Lower lobe of right lung (tissue), 2 donors: ENCODE data around the gene ZNF470. TPM values are rescaled to one million over a fixed set of nuclear protein-coding genes. Genes with fewer than 3 reads are reported as not detected.

ENCODE experiments used
- ATAC-seq, 2 donors: fragments of 200-7000 bp; cut with Tn5 transposase; one replicate each; pipeline ENCODE4 v1.9.1; 2020 to 2022; ENCODE audit warnings: mild to moderate bottlenecking in 2 of 2, moderate library complexity in 2 of 2
- DNase-seq: peaks from one replicate; pipeline ENCODE4 v3.0.0-alpha.2; 2020
- H3K27ac ChIP-seq: fragments of 200-600 bp; one replicate; pipeline ENCODE4 v1.8.0; 2022
- H3K27me3 ChIP-seq: fragments of 200-600 bp; one replicate; pipeline ENCODE4 v1.8.0; 2022; ENCODE audit warnings: low read depth
- H3K36me3 ChIP-seq: fragments of 200-600 bp; one replicate; pipeline ENCODE4 v1.8.0; 2022; ENCODE audit warnings: mild to moderate bottlenecking
- H3K4me1 ChIP-seq: fragments of 200-600 bp; one replicate; pipeline ENCODE4 v1.8.0; 2022
- H3K4me3 ChIP-seq: fragments of 200-600 bp; one replicate; pipeline ENCODE4 v1.8.0; 2022; ENCODE audit warnings: mild to moderate bottlenecking
- H3K9me3 ChIP-seq: fragments of 200-600 bp; one replicate; pipeline ENCODE4 v1.8.0; 2022
- CTCF ChIP-seq: fragments of 200-600 bp; IDR thresholded peaks from one replicate; pipeline ENCODE4 v1.8.0; 2022; ENCODE audit warnings: antibody characterized with exemption, mild to moderate bottlenecking
- intact Hi-C: fragments of 100-400 bp; cut with DNase I; formaldehyde crosslinking; loops from one replicate; pipeline ENCODE4 v1.11.0; 2022
- total RNA-seq: library from RNA; stranded (reverse); fragmentation: NEBNext Ultra II Directional; extraction: Animal tissue kit (Norgen Biotek cat#: 25700); gene quantifications from one replicate; pipeline ENCODE4 v1.2.1, GENCODE V29; 2021
- donor health status: DM: no; HTN: yes; CAD: no; lungs with severe emphysema.

Gene ZNF470
- total RNA-seq, 1 donor from 2014 or later: 3.5 TPM

DNA sequence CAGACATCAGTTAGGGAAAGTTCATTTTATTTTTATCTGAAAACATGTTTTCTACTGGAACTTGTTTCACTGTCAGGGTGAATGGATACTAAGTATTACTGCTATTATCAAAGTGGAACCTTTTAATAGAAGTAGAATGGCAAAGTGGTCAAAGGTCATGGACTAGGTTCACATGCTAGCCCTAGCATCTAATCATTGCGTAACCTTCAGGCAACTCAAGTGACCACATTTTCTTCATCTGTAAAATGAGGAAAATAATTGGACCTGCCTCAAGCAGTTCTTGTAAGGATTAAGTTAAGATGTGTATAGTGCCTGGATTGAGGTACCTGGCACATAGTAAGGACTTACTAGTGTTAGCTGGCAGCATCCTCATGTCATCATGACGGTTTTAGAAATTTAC, 23.5 kb upstream of the ZNF470 start:
- Histone ChIP-seq H3K4me3 (no peak overlapping the region), H3K27ac (no peak overlapping the region), H3K9me3 (peaks cover 93% of the 10 kb centered on the region), H3K4me1 (peaks cover 12% of the 10 kb centered on the region), H3K36me3 (peaks cover 15% of the 10 kb centered on the region), H3K27me3 (no peaks in the 10 kb centered on the region)
- TF ChIP-seq CTCF: no peak
- intact Hi-C loops: no loop called here
- no peak for DNase-seq
- ATAC-seq: no peak

DNA sequence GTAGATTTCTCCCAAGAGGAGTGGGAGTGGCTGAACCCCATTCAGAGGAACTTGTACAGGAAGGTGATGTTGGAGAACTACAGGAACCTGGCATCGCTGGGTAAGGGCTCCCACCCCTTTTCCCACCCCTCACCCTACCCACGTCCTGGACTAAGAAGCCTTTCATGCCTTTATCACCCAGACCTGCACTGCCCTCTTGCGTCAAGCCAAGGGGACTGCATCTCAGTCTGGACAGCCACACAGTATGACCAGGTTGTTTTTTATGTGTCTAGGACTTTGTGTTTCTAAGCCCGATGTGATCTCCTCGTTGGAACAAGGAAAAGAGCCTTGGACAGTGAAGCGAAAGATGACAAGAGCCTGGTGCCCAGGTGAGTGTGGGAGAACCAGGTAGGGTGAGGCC, 19.7 kb upstream of the ZNF470 start:
- intact Hi-C loops: no loop called here
- Histone ChIP-seq H3K27me3 (no peaks in the 10 kb centered on the region), H3K4me1 (no peaks in the 10 kb centered on the region), H3K36me3 (peaks cover 43% of the 10 kb centered on the region), H3K27ac (no peak overlapping the region), H3K4me3 (no peak overlapping the region), H3K9me3 (peaks cover 100% of the 10 kb centered on the region)
- no peak for TF ChIP-seq CTCF
- DNase-seq (no peak), ATAC-seq (no peak)

GRCh38 chr19:56554272-56554869, 12.9 kb upstream of the ZNF470 start:
- intact Hi-C loops: no loop called here
- no peaks in the 10 kb centered on the region for H3K27me3 ChIP-seq
- DNase-seq (no peak), ATAC-seq (no peak)
- no peak overlapping the region for H3K27ac ChIP-seq
- H3K36me3 ChIP-seq: peaks cover 33% of the 10 kb centered on the region
- TF ChIP-seq CTCF: no peak
- H3K4me1 ChIP-seq: no peaks in the 10 kb centered on the region
- peaks cover 100% of the 10 kb centered on the region for H3K9me3 ChIP-seq
- no peak overlapping the region for H3K4me3 ChIP-seq

GRCh38 chr19:56562766-56563165, 4.5 kb upstream of the ZNF470 start:
- ATAC-seq: no peak
- no peak for TF ChIP-seq CTCF
- H3K27ac ChIP-seq: no peak overlapping the region
- H3K9me3 ChIP-seq: peaks cover 87% of the 10 kb centered on the region
- intact Hi-C loops: no loop called here
- H3K27me3 ChIP-seq: no peaks in the 10 kb centered on the region
- no peak overlapping the region for H3K4me3 ChIP-seq
- no peaks in the 10 kb centered on the region for H3K4me1 ChIP-seq
- H3K36me3 ChIP-seq: no peaks in the 10 kb centered on the region
- no peak for DNase-seq

DNA sequence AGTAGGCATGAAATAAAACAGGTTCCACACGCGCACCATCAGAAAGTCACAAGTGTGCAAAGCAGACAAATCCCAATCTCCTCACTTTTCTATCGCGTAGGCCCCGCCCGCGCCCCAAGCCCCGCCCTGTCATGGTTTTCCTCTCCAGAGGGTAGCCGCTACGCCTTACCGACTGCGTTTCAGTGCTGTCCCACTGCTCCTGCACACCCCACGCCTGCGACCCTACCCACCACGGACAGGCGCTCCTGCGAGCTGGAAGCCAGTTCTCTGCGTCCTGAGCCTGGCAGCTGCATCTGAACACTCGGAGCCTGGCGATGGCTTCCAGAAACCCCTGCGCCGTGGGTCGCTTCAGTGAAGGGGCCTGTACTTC, 379 bp upstream of the ZNF470 start:
- peak; percentile 68 for DNase-seq
- H3K36me3 ChIP-seq: no peaks in the 10 kb centered on the region
- intact Hi-C loops: no loop called here
- peak overlapping the region; percentile 89 for H3K4me3 ChIP-seq
- no peak for TF ChIP-seq CTCF
- H3K27me3 ChIP-seq: no peaks in the 10 kb centered on the region
- peak overlapping the region; percentile 84 for H3K27ac ChIP-seq
- no peaks in the 10 kb centered on the region for H3K4me1 ChIP-seq
- H3K9me3 ChIP-seq: peaks cover 85% of the 10 kb centered on the region
- ATAC-seq: peak; percentile 71

DNA sequence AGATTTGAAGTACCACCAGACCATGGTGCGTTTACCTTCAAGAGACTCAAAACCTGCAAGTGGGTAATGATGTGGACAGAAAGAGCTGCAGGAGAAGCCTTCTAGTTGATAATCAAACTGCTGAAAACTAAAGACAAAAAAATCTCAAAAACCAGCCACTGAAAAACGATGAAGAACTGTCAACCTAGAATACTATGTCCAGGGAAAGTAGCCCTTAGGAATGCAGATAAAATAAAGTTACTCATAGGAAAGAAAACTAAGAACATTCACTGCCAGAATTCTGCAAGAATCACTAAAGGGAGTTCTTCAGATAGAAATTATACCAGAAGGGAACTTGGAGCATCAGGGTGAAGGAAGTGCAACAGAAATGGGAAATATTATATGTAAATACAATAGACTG, 5.3 kb downstream of the ZNF470 start:
- Histone ChIP-seq H3K9me3 (peaks cover 96% of the 10 kb centered on the region), H3K27me3 (no peaks in the 10 kb centered on the region), H3K36me3 (peaks cover 15% of the 10 kb centered on the region), H3K4me3 (no peak overlapping the region), H3K4me1 (no peaks in the 10 kb centered on the region), H3K27ac (no peak overlapping the region)
- ATAC-seq: no peak
- no peak for TF ChIP-seq CTCF
- intact Hi-C loops: no loop called here
- DNase-seq: no peak
